Fibroblast of villous mesenchyme (primary cell): Measurements from ENCODE around the gene IFITM5. TPM values are rescaled to one million over a fixed set of nuclear protein-coding genes. Genes with fewer than 3 reads are reported as not detected.

Experiments
- DNase-seq: peaks from one replicate; pipeline ENCODE4 v3.0.0-alpha.2; 2010; ENCODE audit warnings: low read depth
- H3K4me3 ChIP-seq: 2 replicates; pipeline ENCODE4 v1.5.1; 2011; ENCODE audit warnings: low read depth, mild to moderate bottlenecking, low read length
- CTCF ChIP-seq: IDR thresholded peaks from 2 replicates; pipeline ENCODE4 v1.5.1; 2012; ENCODE audit warnings: low read depth, mild to moderate bottlenecking, low read length; ENCODE audit not compliant: insufficient read depth
- total RNA-seq: library from RNA; depleted of rRNA; stranded (reverse); fragments of >200 nt; gene quantifications from 2 replicates; pipeline ENCODE4 v1.2.3, GENCODE V29; 2012

The IFITM5 gene
- total RNA-seq, 1 donor = not detected

- no peak for TF ChIP-seq CTCF
- DNase-seq = no peak
- no peak overlapping the region for H3K4me3 ChIP-seq
Observed at GRCh38 chr11:279040-279965, 20.0 kb downstream of the IFITM5 start.

GRCh38 chr11:278001-278951, 21.1 kb downstream of the IFITM5 start, which contains the start of gene NLRP6:
NLRP6 (plus strand) TSS chr11:278407; CDS start chr11:278570, 163 bp downstream.
- TF ChIP-seq CTCF = no peak
- no peak within 1 kb of the TSS for H3K4me3 ChIP-seq
- no peak for DNase-seq

GRCh38 chr11:276219-276618, 23.1 kb downstream of the IFITM5 start:
- DNase-seq = no peak
- TF ChIP-seq CTCF = no peak
- no peak overlapping the region for H3K4me3 ChIP-seq

GRCh38 chr11:272931-273198, 26.5 kb downstream of the IFITM5 start:
- no peak overlapping the region for H3K4me3 ChIP-seq
- no peak for TF ChIP-seq CTCF

GRCh38 chr11:272195-272930, 27.0 kb downstream of the IFITM5 start:
- H3K4me3 ChIP-seq = no peak overlapping the region
- DNase-seq = no peak
- TF ChIP-seq CTCF = no peak

More at GRCh38 chr11:272931-273198, 26.5 kb downstream of the IFITM5 start:
- no peak for DNase-seq

- TF ChIP-seq CTCF = no peak
- DNase-seq = no peak
- no peak overlapping the region for H3K4me3 ChIP-seq
Observed at GRCh38 chr11:271319-271715, 28.0 kb downstream of the IFITM5 start.
